HG03378 (cell line): Measurements from ENCODE around the gene BSG.

Experiments
- ATAC-seq: cut with Tn5 transposase; IDR thresholded peaks from one replicate; pipeline ENCODE4 v1.9.1; 2021; ENCODE audit warnings: mild to moderate bottlenecking, moderate library complexity; ENCODE audit not compliant: unreplicated experiment

Gene BSG

GRCh38 chr19:570937-571565 is 1.3 kb upstream of the BSG start:
- no peak for ATAC-seq

GRCh38 chr19:571566-571974 is 826 bp upstream of the BSG start:
- ATAC-seq, result peak; percentile 10

GRCh38 chr19:572743-573518 is 535 bp downstream of the BSG start:
- peak; percentile 8 for ATAC-seq

- ATAC-seq, result no peak
Observed at GRCh38 chr19:573519-573825, 1.1 kb downstream of the BSG start.

- no peak for ATAC-seq
Observed at GRCh38 chr19:574658-575526, 2.5 kb downstream of the BSG start.

GRCh38 chr19:575527-576506 is 3.4 kb downstream of the BSG start:
- no peak for ATAC-seq

- ATAC-seq, result no peak
Observed at GRCh38 chr19:576768-577438, 4.5 kb downstream of the BSG start.

- ATAC-seq, result no peak
Observed at GRCh38 chr19:577439-578392, 5.3 kb downstream of the BSG start.

- ATAC-seq, result no peak
Observed at GRCh38 chr19:579111-579841, 6.9 kb downstream of the BSG start.

GRCh38 chr19:579842-580155 is 7.4 kb downstream of the BSG start:
- no peak for ATAC-seq

GRCh38 chr19:580274-580835 is 8.0 kb downstream of the BSG start:
- no peak for ATAC-seq

- ATAC-seq, result no peak
Observed at GRCh38 chr19:581399-582111, 9.2 kb downstream of the BSG start.

GRCh38 chr19:582497-583197 is 10.3 kb downstream of the BSG start:
- no peak for ATAC-seq

- ATAC-seq, result no peak
Observed at GRCh38 chr19:583198-583967, 11.0 kb downstream of the BSG start.

- no peak for ATAC-seq
Observed at GRCh38 chr19:583968-584239, 11.5 kb downstream of the BSG start.

GRCh38 chr19:584240-585001 is 12.0 kb downstream of the BSG start:
- no peak for ATAC-seq
